GM19043 (cell line): ENCODE results near the gene AGAP4.
"Not testable (repeated sequence)": the region's sequence is repeated elsewhere in the genome, so short reads cannot be mapped to it uniquely, and the experiment has no call there.

Experiments
- ATAC-seq: cut with Tn5 transposase; IDR thresholded peaks from one replicate; pipeline ENCODE4 v1.9.1; 2021; ENCODE audit warnings: low read depth; ENCODE audit not compliant: unreplicated experiment

AGAP4 gene

GRCh38 chr10:45794761-45795160 is 52.5 kb downstream of the AGAP4 start:
- ATAC-seq, result not testable (repeated sequence)

- ATAC-seq, result not testable (repeated sequence)
These were observed 56.4 kb downstream of the AGAP4 start for GRCh38 chr10:45790694-45791426.

GRCh38 chr10:45789991-45790390 is 57.3 kb downstream of the AGAP4 start:
- ATAC-seq, result not testable (repeated sequence)

DNA sequence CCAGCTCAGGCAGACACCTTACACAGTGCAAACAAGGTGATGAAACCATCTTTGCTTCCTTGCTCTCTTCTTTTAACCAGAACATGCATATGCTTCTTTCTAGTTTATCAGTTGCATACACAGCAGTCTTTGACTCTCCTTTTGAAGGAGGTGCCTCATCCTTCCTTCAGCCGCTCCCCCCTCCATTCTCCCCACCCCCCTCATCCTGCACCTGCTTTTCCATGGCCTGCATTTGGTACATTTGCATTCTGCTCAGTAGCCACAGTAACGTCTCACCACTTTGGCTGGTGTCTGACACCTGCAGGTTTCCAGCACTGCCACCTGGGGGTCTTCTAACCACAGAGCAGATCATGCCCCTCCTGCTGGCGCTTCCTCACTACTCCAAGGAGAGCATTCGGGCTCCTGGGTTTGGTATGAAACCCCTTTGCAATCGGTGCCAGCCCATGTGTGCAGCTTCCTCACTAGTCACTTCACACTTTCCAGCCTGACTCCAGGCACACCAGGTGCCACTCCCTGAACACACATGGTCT is 60.0 kb downstream of the AGAP4 start:
- not testable (repeated sequence) for ATAC-seq

DNA sequence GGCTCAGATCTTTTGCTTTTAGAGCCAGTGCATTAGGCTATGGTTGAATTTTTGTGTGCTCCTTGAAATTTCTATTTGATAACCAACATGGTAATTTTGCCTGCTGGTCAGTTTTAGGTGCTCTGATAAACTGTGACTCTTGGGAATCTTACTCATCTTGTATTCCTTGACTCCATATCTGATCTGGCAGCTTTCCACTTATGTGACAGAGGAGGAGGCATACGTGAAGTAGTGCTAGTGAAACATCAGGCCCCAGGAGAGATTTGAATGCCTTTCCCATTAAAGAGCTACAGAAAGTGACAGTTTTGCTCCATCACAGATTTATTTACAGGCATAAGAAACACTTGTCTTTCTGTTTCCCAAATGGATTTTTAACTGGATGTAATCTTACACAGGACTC is 61.1 kb downstream of the AGAP4 start:
- not testable (repeated sequence) for ATAC-seq
